GM21515 (cell line): Measurements from ENCODE around the gene OTUB1.

Source experiments
- ATAC-seq: cut with Tn5 transposase; IDR thresholded peaks from one replicate; pipeline ENCODE4 v1.9.1; 2021; ENCODE audit not compliant: unreplicated experiment

OTUB1 gene

GRCh38 chr11:64022125-64022784 is 36.0 kb downstream of the OTUB1 start:
- no peak for ATAC-seq

- ATAC-seq, result no peak
These were observed 37.8 kb downstream of the OTUB1 start for GRCh38 chr11:64023712-64024710.

- ATAC-seq, result no peak
These were observed 39.0 kb downstream of the OTUB1 start for GRCh38 chr11:64025205-64025604.

GRCh38 chr11:64026575-64027205 is 40.5 kb downstream of the OTUB1 start:
- ATAC-seq, result no peak

GRCh38 chr11:64027651-64028397 is 41.6 kb downstream of the OTUB1 start:
- no peak for ATAC-seq

GRCh38 chr11:64028398-64029115 is 42.3 kb downstream of the OTUB1 start:
- ATAC-seq, result no peak

- no peak for ATAC-seq
These were observed 43.5 kb downstream of the OTUB1 start for GRCh38 chr11:64029773-64030172.

- no peak for ATAC-seq
These were observed 44.8 kb downstream of the OTUB1 start for GRCh38 chr11:64031001-64031400.

- no peak for ATAC-seq
These were observed 45.8 kb downstream of the OTUB1 start for GRCh38 chr11:64032050-64032449.

GRCh38 chr11:64034411-64034811 is 48.2 kb downstream of the OTUB1 start:
- ATAC-seq, result no peak

GRCh38 chr11:64035081-64035524 is 48.9 kb downstream of the OTUB1 start:
- ATAC-seq, result no peak

- ATAC-seq, result no peak
These were observed 49.3 kb downstream of the OTUB1 start, which contains the start of gene FLRT1 for GRCh38 chr11:64035576-64035975. TSS of gene FLRT1 (plus strand) at chr11:64035931. CDS start at chr11:64116268, 80,337 bp downstream.

GRCh38 chr11:64036087-64037026 is 50.1 kb downstream of the OTUB1 start:
- ATAC-seq, result no peak

GRCh38 chr11:64037027-64037634 is 50.9 kb downstream of the OTUB1 start:
- ATAC-seq, result no peak

- no peak for ATAC-seq
These were observed 52.3 kb downstream of the OTUB1 start for GRCh38 chr11:64038500-64038899.

- no peak for ATAC-seq
These were observed 52.9 kb downstream of the OTUB1 start for GRCh38 chr11:64039012-64039665.

GRCh38 chr11:64040684-64041322 is 54.6 kb downstream of the OTUB1 start:
- ATAC-seq, result no peak

- no peak for ATAC-seq
These were observed 55.6 kb downstream of the OTUB1 start for GRCh38 chr11:64041846-64042245.
